MV-4-11 (cell line): ENCODE results near the gene DOK5.

Source experiments
- DNase-seq: peaks from one replicate; lab custom pipeline; 2025; lab: John Stamatoyannopoulos, UW

The DOK5 gene

GRCh38 chr20:54514028-54514607 lies 38.7 kb downstream of the DOK5 start:
- DNase-seq: no peak

GRCh38 chr20:54515793-54516628 lies 40.6 kb downstream of the DOK5 start:
- DNase-seq: no peak

GRCh38 chr20:54517241-54517975 lies 42.0 kb downstream of the DOK5 start:
- no peak for DNase-seq

GRCh38 chr20:54524849-54525248 lies 49.5 kb downstream of the DOK5 start:
- no peak for DNase-seq

- DNase-seq: no peak
These were observed 50.7 kb downstream of the DOK5 start for GRCh38 chr20:54525916-54526590.

GRCh38 chr20:54526801-54527200 lies 51.4 kb downstream of the DOK5 start:
- DNase-seq: no peak

GRCh38 chr20:54532573-54532972 lies 57.2 kb downstream of the DOK5 start:
- no peak for DNase-seq

- DNase-seq: no peak
These were observed 58.7 kb downstream of the DOK5 start for GRCh38 chr20:54534101-54534500.

- peak; percentile 97 for DNase-seq
These were observed 59.6 kb downstream of the DOK5 start for GRCh38 chr20:54535033-54535432.

GRCh38 chr20:54535746-54536145 lies 60.4 kb downstream of the DOK5 start:
- DNase-seq: no peak

- no peak for DNase-seq
These were observed 64.2 kb downstream of the DOK5 start for GRCh38 chr20:54539521-54540046.

- no peak for DNase-seq
These were observed 68.0 kb downstream of the DOK5 start for GRCh38 chr20:54543369-54543768.

- DNase-seq: no peak
These were observed 70.4 kb downstream of the DOK5 start for GRCh38 chr20:54545676-54546358.

- DNase-seq: no peak
These were observed 73.5 kb downstream of the DOK5 start for GRCh38 chr20:54548849-54549248.

GRCh38 chr20:54549658-54550326 lies 74.4 kb downstream of the DOK5 start:
- DNase-seq: no peak

- no peak for DNase-seq
These were observed 75.5 kb downstream of the DOK5 start for GRCh38 chr20:54550776-54551396.

- no peak for DNase-seq
These were observed 78.6 kb downstream of the DOK5 start for GRCh38 chr20:54554006-54554405.

GRCh38 chr20:54555150-54555549 lies 79.8 kb downstream of the DOK5 start:
- DNase-seq: no peak

- DNase-seq: no peak
These were observed 81.0 kb downstream of the DOK5 start for GRCh38 chr20:54556406-54556805.

GRCh38 chr20:54557806-54558590 lies 82.6 kb downstream of the DOK5 start:
- DNase-seq: no peak
